ENCODE results near the gene IPP. TPM values are rescaled to one million over a fixed set of nuclear protein-coding genes. Genes with fewer than 3 reads are reported as not detected.

IPP gene
- total and polyA plus RNA-seq, 2 of the 8 experiments (the other 6 are each of a cell fraction or from before 2014, with no cell fraction given): 1.4 to 5.6 TPM

DNA sequence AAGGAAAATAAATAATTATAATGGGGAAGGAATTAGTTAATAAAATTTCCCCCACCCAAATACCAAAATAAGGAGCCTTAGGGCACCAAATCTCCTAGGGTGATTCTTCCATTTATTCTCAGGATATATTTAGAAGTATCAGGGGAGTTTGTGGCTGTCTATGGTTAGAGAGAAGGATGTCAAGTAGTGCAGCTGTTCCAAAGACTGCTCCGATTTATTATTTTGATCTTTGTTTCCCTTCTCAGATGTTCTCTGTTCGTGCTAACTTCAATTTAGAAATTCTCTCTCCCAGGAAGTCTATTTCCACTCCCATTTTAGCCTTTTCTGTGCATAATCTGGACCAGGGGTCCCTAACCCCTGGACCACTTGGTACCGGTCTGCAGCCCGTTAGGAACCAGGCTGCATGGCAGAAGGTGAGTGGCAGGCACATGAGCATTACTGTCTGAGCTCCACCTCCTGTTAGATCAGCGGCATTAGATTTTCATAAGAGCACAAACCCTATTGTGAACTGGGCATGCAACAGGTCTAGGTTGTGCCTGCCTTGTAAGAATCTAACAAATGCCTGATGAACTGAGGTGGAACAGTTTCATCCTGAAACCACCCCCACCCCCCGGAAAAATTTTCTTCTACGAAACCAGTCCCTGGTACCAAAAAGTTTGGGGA, 43.6 kb upstream of the IPP start:
- no peak overlapping the region for H2BK20ac ChIP-seq (ENCODE audit: low read length)
- no peaks in the 10 kb centered on the region for H3K23me2 ChIP-seq (ENCODE audit: low read depth, low read length)
- H3K56ac ChIP-seq (replicated peaks; ENCODE audit: insufficient read length, low read depth, low read length): no peak overlapping the region
- no peak overlapping the region for H4K91ac ChIP-seq (replicated peaks; ENCODE audit: insufficient read length, low read length)
- ChIA-PET CTCF (ENCODE audit: partially characterized antibody) (no interaction called here), POLR2A (ENCODE audit: partially characterized antibody) (no interaction called here)
- no peak overlapping the region for H2BK12ac ChIP-seq (ENCODE audit: low read depth, low read length)
- no peak overlapping the region for H4K5ac ChIP-seq (ENCODE audit: insufficient read length, low read depth, low read length)
- FAIRE-seq (no peak), DNase-seq (ENCODE audit: low read depth in 1 of 2, low spot score in 2 of 2) (no peak)
- no peak overlapping the region for H2BK5ac ChIP-seq (ENCODE audit: low read depth, low read length)
- no peak overlapping the region for H3K27ac ChIP-seq (ENCODE audit: low read depth, low read length)
- no peaks in the 10 kb centered on the region for H3K27me3 ChIP-seq (replicated peaks in 1 of 4; ENCODE audit: control insufficient read depth in 3 of 4, extremely low read depth in 1 of 4, insufficient read depth in 3 of 4, low read length in 3 of 4)
- TF ChIP-seq KDM5A (IDR thresholded peaks at IDR 0.05; ENCODE audit: low read length) (no peak), RBBP5 (IDR thresholded peaks at IDR 0.05; ENCODE audit: borderline replicate concordance, low read depth, low read length) (no peak), CREB1 (IDR thresholded peaks at IDR 0.05) (no peak), KDM4A (IDR thresholded peaks at IDR 0.05; ENCODE audit: low read depth, low read length, severe bottlenecking) (no peak), BCL11A (IDR thresholded peaks at IDR 0.05; ENCODE audit: low read depth in 2 of 2, low read length in 2 of 2) (no peak)
- no peak overlapping the region for H3K14ac ChIP-seq (ENCODE audit: insufficient read length)
- no peak overlapping the region for H2AK5ac ChIP-seq (ENCODE audit: low read depth, low read length)
- no peaks in the 10 kb centered on the region for H4K20me1 ChIP-seq (replicated peaks in 1 of 2; ENCODE audit: control insufficient read depth in 1 of 2, insufficient read depth in 2 of 2, low read length in 2 of 2)
- H3K79me2 ChIP-seq (ENCODE audit: control insufficient read depth in 1 of 2, insufficient read depth in 2 of 2, low read length in 2 of 2): no peaks in the 10 kb centered on the region
- H3K9ac ChIP-seq (replicated peaks in 1 of 4; ENCODE audit: extremely low read depth in 1 of 4, low read depth in 3 of 4, low read length in 3 of 4): no peak overlapping the region
- H3K36me3 ChIP-seq (ENCODE audit: control insufficient read depth in 2 of 4, insufficient read depth in 4 of 4, low read length in 3 of 4): no peaks in the 10 kb centered on the region
- no peak overlapping the region for H3K4me3 ChIP-seq (ENCODE audit: extremely low read depth in 1 of 4, insufficient read depth in 2 of 4, low read depth in 3 of 4, low read length in 4 of 4)
- WGBS, 2 experiments (ENCODE audit: extremely low coverage in 1 of 2, insufficient coverage in 1 of 2, insufficient read length in 1 of 2, insufficient replicate concordance in 2 of 2, low coverage in 1 of 2, low lambda C conversion rate in 2 of 2, missing lambda C conversion rate in 1 of 2): 84% methylated on average over 7 of the region's 7 CpGs; no CpG with 5 or more reads in 1 of the 2 experiments
- H4K8ac ChIP-seq (ENCODE audit: extremely low read depth, insufficient read depth, low read length): no peak overlapping the region
- H2BK15ac ChIP-seq (ENCODE audit: low read length): no peak overlapping the region
- H3K18ac ChIP-seq (ENCODE audit: extremely low read depth, low read length): no peak overlapping the region
- H3K4me1 ChIP-seq (replicated peaks in 1 of 4; ENCODE audit: control insufficient read depth in 3 of 4, insufficient read depth in 4 of 4, low read length in 3 of 4): no peaks in the 10 kb centered on the region
- H2AFZ ChIP-seq (ENCODE audit: low read length): no peak overlapping the region; the same call in 1 of the 2 replicates
- no peak overlapping the region for H3K4me2 ChIP-seq (ENCODE audit: insufficient read depth in 1 of 2, low read depth in 2 of 2, low read length in 2 of 2)
- no peak overlapping the region for H3K4ac ChIP-seq (replicated peaks; ENCODE audit: insufficient read length, low read depth, low read length)
- no peak overlapping the region for H2BK120ac ChIP-seq (replicated peaks; ENCODE audit: low read depth, low read length)
- no peaks in the 10 kb centered on the region for H3K79me1 ChIP-seq (ENCODE audit: low read depth, low read length)
- H3K9me3 ChIP-seq (ENCODE audit: insufficient read depth in 2 of 2, low read depth in 1 of 2, low read length in 1 of 2): no peaks in the 10 kb centered on the region
- H3K23ac ChIP-seq (ENCODE audit: insufficient read length): no peak overlapping the region
